ENCODE results near the gene PSKH1.

PSKH1 gene

GRCh38 chr16:67942510-67943255, 49.6 kb downstream of the PSKH1 start:
- no peak overlapping the region for H2BK120ac ChIP-seq (ENCODE audit: low read depth, low read length)
- H3K14ac ChIP-seq (ENCODE audit: low read length in 2 of 2) = no peak overlapping the region
- no peak overlapping the region for H2AK5ac ChIP-seq (ENCODE audit: low read length, severe bottlenecking)
- H2BK12ac ChIP-seq (ENCODE audit: low read length in 2 of 2) = no peak overlapping the region
- H2BK15ac ChIP-seq (ENCODE audit: low read depth, poor library complexity, severe bottlenecking) = no peak overlapping the region
- H3K23ac ChIP-seq (ENCODE audit: low read length in 2 of 2) = no peak overlapping the region
- H3K4ac ChIP-seq (ENCODE audit: low read depth in 1 of 2, low read length in 2 of 2) = no peak overlapping the region
- H3K27ac ChIP-seq (ENCODE audit: low read length, poor library complexity, severe bottlenecking) = no peak overlapping the region
- no peak overlapping the region for H4K8ac ChIP-seq (ENCODE audit: low read length)
- no peak overlapping the region for H3K4me2 ChIP-seq (ENCODE audit: low read length, poor library complexity, severe bottlenecking)
- H3K9ac ChIP-seq (ENCODE audit: low read length) = no peak overlapping the region
- DNase-seq = no peak
- H3K27me3 ChIP-seq (ENCODE audit: control insufficient read depth in 1 of 2, insufficient read depth in 1 of 2, low read length in 2 of 2) = no peaks in the 10 kb centered on the region
- peaks cover 75 to 84% of the 10 kb centered on the region in 2 experiments for H3K36me3 ChIP-seq (ENCODE audit: control insufficient read depth in 1 of 2, insufficient read depth in 2 of 2, low read depth in 1 of 2, low read length in 2 of 2)
- peaks cover 26% of the 10 kb centered on the region for H3K79me1 ChIP-seq (replicated peaks; ENCODE audit: low read length, poor library complexity, severe bottlenecking)
- H3K4me3 ChIP-seq (ENCODE audit: insufficient read depth in 1 of 2, low read depth in 1 of 2, low read length in 2 of 2) = no peak overlapping the region
- H2BK5ac ChIP-seq (ENCODE audit: low read depth, low read length, poor library complexity, severe bottlenecking) = no peak overlapping the region
- H3K18ac ChIP-seq (ENCODE audit: low read depth in 1 of 2, low read length in 2 of 2) = no peak overlapping the region
- H3K4me1 ChIP-seq (ENCODE audit: control insufficient read depth, insufficient read depth, low read depth, low read length) = peaks cover 19% of the 10 kb centered on the region
- H2AFZ ChIP-seq (ENCODE audit: low read depth, low read length) = no peak overlapping the region
- H4K91ac ChIP-seq (ENCODE audit: low read length) = peak overlapping the region; percentile 8
- H3K9me3 ChIP-seq (ENCODE audit: control insufficient read depth, low read length) = no peaks in the 10 kb centered on the region
- 96% methylated on average over 27 of the region's 27 CpGs for WGBS

- Histone ChIP-seq H4K91ac (ENCODE audit: low read length) (peak overlapping the region; percentile 8), H3K18ac (ENCODE audit: low read depth in 1 of 2, low read length in 2 of 2) (no peak overlapping the region), H2BK15ac (ENCODE audit: low read depth, poor library complexity, severe bottlenecking) (no peak overlapping the region), H3K4me1 (ENCODE audit: control insufficient read depth, insufficient read depth, low read depth, low read length) (peaks cover 19% of the 10 kb centered on the region), H3K23ac (ENCODE audit: low read length in 2 of 2) (no peak overlapping the region), H3K27ac (ENCODE audit: low read length, poor library complexity, severe bottlenecking) (no peak overlapping the region), H3K14ac (ENCODE audit: low read length in 2 of 2) (no peak overlapping the region), H2BK5ac (ENCODE audit: low read depth, low read length, poor library complexity, severe bottlenecking) (no peak overlapping the region), H4K8ac (ENCODE audit: low read length) (no peak overlapping the region), H3K4me3 (ENCODE audit: insufficient read depth in 1 of 2, low read depth in 1 of 2, low read length in 2 of 2) (no peak overlapping the region), H3K9ac (ENCODE audit: low read length) (peak overlapping the region; percentile 65), H3K4me2 (ENCODE audit: low read length, poor library complexity, severe bottlenecking) (no peak overlapping the region), H3K36me3 (ENCODE audit: control insufficient read depth in 1 of 2, insufficient read depth in 2 of 2, low read depth in 1 of 2, low read length in 2 of 2) (peaks cover 80 to 90% of the 10 kb centered on the region in 2 experiments), H2BK120ac (ENCODE audit: low read depth, low read length) (no peak overlapping the region), H3K27me3 (ENCODE audit: control insufficient read depth in 1 of 2, insufficient read depth in 1 of 2, low read length in 2 of 2) (no peaks in the 10 kb centered on the region), H2AK5ac (ENCODE audit: low read length, severe bottlenecking) (no peak overlapping the region), H3K79me1 (replicated peaks; ENCODE audit: low read length, poor library complexity, severe bottlenecking) (peaks cover 31% of the 10 kb centered on the region), H2AFZ (ENCODE audit: low read depth, low read length) (no peak overlapping the region), H3K4ac (ENCODE audit: low read depth in 1 of 2, low read length in 2 of 2) (no peak overlapping the region), H2BK12ac (ENCODE audit: low read length in 2 of 2) (no peak overlapping the region), H3K9me3 (ENCODE audit: control insufficient read depth, low read length) (no peaks in the 10 kb centered on the region)
- no peak for DNase-seq
- WGBS = 95% methylated on average over 6 of the region's 6 CpGs
These were observed 50.2 kb downstream of the PSKH1 start for GRCh38 chr16:67943256-67943618.

- H4K91ac ChIP-seq (ENCODE audit: low read length) = peak within 1 kb of the TSS; percentile 8
- H2AFZ ChIP-seq (ENCODE audit: low read depth, low read length) = no peak within 1 kb of the TSS
- H2BK5ac ChIP-seq (ENCODE audit: low read depth, low read length, poor library complexity, severe bottlenecking) = no peak within 1 kb of the TSS
- H3K27ac ChIP-seq (ENCODE audit: low read length, poor library complexity, severe bottlenecking) = no peak within 1 kb of the TSS
- no peak for DNase-seq
- H3K18ac ChIP-seq (ENCODE audit: low read depth in 1 of 2, low read length in 2 of 2) = no peak within 1 kb of the TSS
- H3K4me1 ChIP-seq (ENCODE audit: control insufficient read depth, insufficient read depth, low read depth, low read length) = peaks cover 21% of the 10 kb centered on the region
- no peak within 1 kb of the TSS for H3K4me2 ChIP-seq (ENCODE audit: low read length, poor library complexity, severe bottlenecking)
- H3K4me3 ChIP-seq (ENCODE audit: insufficient read depth in 1 of 2, low read depth in 1 of 2, low read length in 2 of 2) = peak within 1 kb of the TSS in 1 of 2 experiments; percentile 33
- no peak within 1 kb of the TSS for H4K8ac ChIP-seq (ENCODE audit: low read length)
- no peak within 1 kb of the TSS for H2BK120ac ChIP-seq (ENCODE audit: low read depth, low read length)
- H2AK5ac ChIP-seq (ENCODE audit: low read length, severe bottlenecking) = no peak within 1 kb of the TSS
- peaks cover 37% of the 10 kb centered on the region for H3K79me1 ChIP-seq (replicated peaks; ENCODE audit: low read length, poor library complexity, severe bottlenecking)
- no peak within 1 kb of the TSS for H3K23ac ChIP-seq (ENCODE audit: low read length in 2 of 2)
- WGBS = 90% methylated on average over 23 of the region's 23 CpGs
- no peaks in the 10 kb centered on the region for H3K9me3 ChIP-seq (ENCODE audit: control insufficient read depth, low read length)
- no peak within 1 kb of the TSS for H3K4ac ChIP-seq (ENCODE audit: low read depth in 1 of 2, low read length in 2 of 2)
- no peak within 1 kb of the TSS for H3K14ac ChIP-seq (ENCODE audit: low read length in 2 of 2)
- peaks cover 87 to 96% of the 10 kb centered on the region in 2 experiments for H3K36me3 ChIP-seq (ENCODE audit: control insufficient read depth in 1 of 2, insufficient read depth in 2 of 2, low read depth in 1 of 2, low read length in 2 of 2)
- no peak within 1 kb of the TSS for H2BK15ac ChIP-seq (ENCODE audit: low read depth, poor library complexity, severe bottlenecking)
- H3K27me3 ChIP-seq (ENCODE audit: control insufficient read depth in 1 of 2, insufficient read depth in 1 of 2, low read length in 2 of 2) = no peaks in the 10 kb centered on the region
- no peak within 1 kb of the TSS for H2BK12ac ChIP-seq (ENCODE audit: low read length in 2 of 2)
- peak within 1 kb of the TSS; percentile 65 for H3K9ac ChIP-seq (ENCODE audit: low read length)
These were observed 50.8 kb downstream of the PSKH1 start, which contains the start of gene LCAT for GRCh38 chr16:67943619-67944504. Gene LCAT (minus strand): TSS chr16:67944120. CDS start chr16:67944101, 19 bp downstream.
